Fibroblast of skin of left biceps (primary cell): ENCODE measurements around the gene RPL5.

ENCODE experiments used
- DNase-seq, 2 experiments: peaks; one replicate each; pipeline ENCODE4 v3.0.0-alpha.2; 2013; ENCODE audit warnings: low read depth in 2 of 2

RPL5 gene

GRCh38 chr1:92820024-92820423 is 11.8 kb upstream of the RPL5 start:
- no peak for DNase-seq

GRCh38 chr1:92820551-92820950 is 11.3 kb upstream of the RPL5 start:
- no peak for DNase-seq

GRCh38 chr1:92822879-92823278 is 9.0 kb upstream of the RPL5 start:
- no peak for DNase-seq

- DNase-seq: no peak
Observed at GRCh38 chr1:92826792-92827191, 5.0 kb upstream of the RPL5 start.

GRCh38 chr1:92831368-92831761 is 475 bp upstream of the RPL5 start:
- DNase-seq: no peak

GRCh38 chr1:92832537-92833114 is 786 bp downstream of the RPL5 start:
- DNase-seq: no peak

GRCh38 chr1:92833840-92834239 is 2.0 kb downstream of the RPL5 start:
- no peak for DNase-seq

GRCh38 chr1:92834617-92835016 is 2.8 kb downstream of the RPL5 start:
- DNase-seq: no peak

- no peak for DNase-seq
Observed at GRCh38 chr1:92837062-92837461, 5.2 kb downstream of the RPL5 start.

- DNase-seq: no peak
Observed at GRCh38 chr1:92838519-92838918, 6.7 kb downstream of the RPL5 start.

- no peak for DNase-seq
Observed at GRCh38 chr1:92839442-92839841, 7.6 kb downstream of the RPL5 start.

- no peak for DNase-seq
Observed at GRCh38 chr1:92840600-92840999, 8.8 kb downstream of the RPL5 start.

- DNase-seq: no peak
Observed at GRCh38 chr1:92842082-92843045, 10.5 kb downstream of the RPL5 start.

GRCh38 chr1:92843046-92843423 is 11.2 kb downstream of the RPL5 start:
- DNase-seq: no peak

GRCh38 chr1:92843429-92844352 is 11.9 kb downstream of the RPL5 start:
- no peak for DNase-seq

- DNase-seq: no peak
Observed at GRCh38 chr1:92844439-92844838, 12.6 kb downstream of the RPL5 start.

GRCh38 chr1:92845908-92846307 is 14.1 kb downstream of the RPL5 start:
- DNase-seq: no peak

- no peak for DNase-seq
Observed at GRCh38 chr1:92848201-92848600, 16.4 kb downstream of the RPL5 start.

- no peak for DNase-seq
Observed at GRCh38 chr1:92850019-92850418, 18.2 kb downstream of the RPL5 start.

- DNase-seq: no peak
Observed at GRCh38 chr1:92851729-92852128, 19.9 kb downstream of the RPL5 start.

GRCh38 chr1:92853299-92853698 is 21.5 kb downstream of the RPL5 start:
- no peak for DNase-seq

GRCh38 chr1:92854101-92854785 is 22.4 kb downstream of the RPL5 start:
- DNase-seq: no peak
